GM12878 (cell line): ENCODE results near the gene CHCHD3.

Experiments used
- CEBPB ChIP-seq, 2 experiments: fragments of 150-350 bp in 1 of 2; IDR thresholded peaks; 2 replicates each; pipeline ENCODE4 v1.6.1; 2012 to 2014; ENCODE audit warnings: low read depth in 2 of 2, low read length in 2 of 2, borderline replicate concordance in 1 of 2, inconsistent platforms in 1 of 2
- CTCF ChIP-seq, 3 experiments: IDR thresholded peaks in 2 of 3; conservative IDR thresholded peaks in 1 of 3; 2 replicates each; pipeline ENCODE4 v1.5.1; 2011; ENCODE audit warnings: low read depth in 3 of 3, low read length in 3 of 3, mild to moderate bottlenecking in 3 of 3, control low read depth in 2 of 3, moderate library complexity in 2 of 3, inconsistent platforms in 1 of 3, mixed read lengths in 1 of 3; ENCODE audit not compliant: control insufficient read depth in 2 of 3, insufficient read depth in 1 of 3; ENCODE audit errors: extremely low read depth in 1 of 3
- EED ChIP-seq: sonication (generic); IDR thresholded peaks from 2 replicates; pipeline ENCODE4 v1.6.1; 2016; ENCODE audit warnings: antibody characterized with exemption, low read depth
- EZH2 ChIP-seq: IDR thresholded peaks from 2 replicates; pipeline ENCODE4 v1.6.1; 2012; ENCODE audit warnings: low read depth, mild to moderate bottlenecking, control low read depth, inconsistent platforms, low read length, borderline replicate concordance; ENCODE audit not compliant: control insufficient read depth
- MXI1 ChIP-seq: fragments of 150-350 bp; IDR thresholded peaks from 2 replicates; pipeline ENCODE4 v1.6.1; 2011; ENCODE audit warnings: low read depth, mild to moderate bottlenecking, inconsistent platforms, low read length, improper control_type of control experiment
- NFIC ChIP-seq: IDR thresholded peaks from 2 replicates; pipeline ENCODE4 v1.6.1; 2012; ENCODE audit warnings: low read depth, mild to moderate bottlenecking, inconsistent platforms, low read length, moderate library complexity
- PBX3 ChIP-seq: IDR thresholded peaks from 2 replicates; pipeline ENCODE4 v1.6.1; 2011; ENCODE audit warnings: mild to moderate bottlenecking, low read depth, low read length, moderate library complexity; ENCODE audit not compliant: insufficient replicate concordance
- POLR2A ChIP-seq: IDR thresholded peaks from 2 replicates; pipeline ENCODE4 v1.6.1; 2011; ENCODE audit warnings: low read depth, mild to moderate bottlenecking, low read length
- POLR2AphosphoS5 ChIP-seq: IDR thresholded peaks from 2 replicates; pipeline ENCODE4 v1.6.1; 2011; ENCODE audit warnings: mild to moderate bottlenecking, low read length, inconsistent platforms
- ZBTB33 ChIP-seq: fragments of 450-650 bp; IDR thresholded peaks from 2 replicates; pipeline ENCODE4 v1.6.1; 2017; ENCODE audit warnings: mild to moderate bottlenecking

GRCh38 chr7:133020496-133020895, 61.4 kb downstream of the CHCHD3 start:
- no peak for TF ChIP-seq POLR2AphosphoS5
- TF ChIP-seq CTCF (IDR thresholded peaks at IDR 0.05 in 2 of 3, conservative IDR thresholded peaks at IDR 0.05 in 1 of 3; ENCODE audit: control insufficient read depth in 2 of 3, extremely low read depth in 1 of 3, insufficient read depth in 1 of 3, low read depth in 3 of 3, low read length in 3 of 3) = no peak
- TF ChIP-seq PBX3 = no peak
- no peak for TF ChIP-seq CEBPB (IDR thresholded peaks at IDR 0.05; ENCODE audit: borderline replicate concordance in 1 of 2, low read depth in 2 of 2, low read length in 2 of 2)
- no peak for TF ChIP-seq EZH2
- no peak for TF ChIP-seq MXI1
- no peak for TF ChIP-seq ZBTB33
- no peak for TF ChIP-seq POLR2A
- TF ChIP-seq NFIC = no peak
- no peak for TF ChIP-seq EED
